GM23338 (cell line): ENCODE data around the gene ZDHHC11B. TPM values are rescaled to one million over a fixed set of nuclear protein-coding genes. Genes with fewer than 3 reads are reported as not detected.

Source experiments
- ATAC-seq: fragments of 200-7000 bp; cut with Tn5 transposase; 3 replicates; pipeline ENCODE4 v1.9.1; 2020
- DNase-seq: peaks from one replicate; pipeline ENCODE4 v3.0.0-alpha.2; 2015; ENCODE audit warnings: low spot score
- H2AFZ ChIP-seq: fragments of 200-600 bp; sonication (generic); 2 replicates; pipeline ENCODE4 v1.8.0; 2016; ENCODE audit warnings: antibody characterized with exemption, mild to moderate bottlenecking, moderate library complexity
- H3F3A ChIP-seq: fragments of 200-600 bp; sonication (generic); replicated peaks from 2 replicates; pipeline ENCODE4 v1.8.0; 2017; ENCODE audit warnings: antibody characterized with exemption, mixed run types, low read depth
- H3K27ac ChIP-seq: fragments of 200-600 bp; sonication (generic); 2 replicates; pipeline ENCODE4 v1.6.1; 2016; ENCODE audit warnings: low read depth
- H3K27me3 ChIP-seq: fragments of 200-600 bp; sonication (generic); 2 replicates; pipeline ENCODE4 v1.8.0; 2016; ENCODE audit warnings: mild to moderate bottlenecking, mixed run types, moderate library complexity; ENCODE audit not compliant: insufficient read depth
- H3K36me3 ChIP-seq: fragments of 200-600 bp; sonication (generic); 2 replicates; pipeline ENCODE4 v1.8.0; 2016; ENCODE audit warnings: mild to moderate bottlenecking; ENCODE audit not compliant: insufficient read depth
- H3K4me1 ChIP-seq: fragments of 200-600 bp; sonication (generic); 2 replicates; pipeline ENCODE4 v1.8.0; 2016; ENCODE audit warnings: mild to moderate bottlenecking, moderate library complexity; ENCODE audit not compliant: insufficient read depth
- H3K4me2 ChIP-seq: fragments of 200-600 bp; sonication (generic); 2 replicates; pipeline ENCODE4 v1.7.1; 2017; ENCODE audit warnings: mixed run types
- H3K4me3 ChIP-seq: fragments of 200-600 bp; sonication (generic); 2 replicates; pipeline ENCODE4 v1.6.1; 2016; ENCODE audit warnings: mixed run types
- H3K79me2 ChIP-seq: fragments of 200-600 bp; sonication (generic); replicated peaks from 2 replicates; pipeline ENCODE4 v1.8.0; 2017; ENCODE audit warnings: mild to moderate bottlenecking; ENCODE audit not compliant: insufficient read depth
- H3K9me2 ChIP-seq: fragments of 200-600 bp; sonication (generic); 2 replicates; pipeline ENCODE4 v1.8.0; 2017; ENCODE audit not compliant: insufficient read depth
- H4K20me1 ChIP-seq: fragments of 200-600 bp; sonication (generic); replicated peaks from 2 replicates; pipeline ENCODE4 v1.8.0; 2017; ENCODE audit warnings: mild to moderate bottlenecking; ENCODE audit not compliant: insufficient read depth
- H3K27ac Mint-ChIP-seq: 2 replicates; pipeline ENCODE4 v1.8.0; 2020; ENCODE audit warnings: inconsistent platforms, mild to moderate bottlenecking, moderate library complexity, mixed read lengths
- H3K27me3 Mint-ChIP-seq: 3 replicates; pipeline ENCODE4 v1.8.0; 2022; ENCODE audit warnings: low read depth, mild to moderate bottlenecking, moderate library complexity, mixed read lengths, inconsistent platforms; ENCODE audit not compliant: insufficient read depth, poor library complexity
- H3K36me3 Mint-ChIP-seq: 3 replicates; pipeline ENCODE4 v1.8.0; 2021; ENCODE audit warnings: low read depth, mild to moderate bottlenecking, inconsistent platforms, moderate library complexity, mixed read lengths
- H3K4me1 Mint-ChIP-seq: 3 replicates; pipeline ENCODE4 v1.8.0; 2020; ENCODE audit warnings: mild to moderate bottlenecking, inconsistent platforms, mixed read lengths
- H3K4me3 Mint-ChIP-seq: 3 replicates; pipeline ENCODE4 v1.8.0; 2021; ENCODE audit warnings: moderate library complexity, mild to moderate bottlenecking, inconsistent platforms, mixed read lengths
- H3K9me3 Mint-ChIP-seq: 3 replicates; pipeline ENCODE4 v1.8.0; 2020; ENCODE audit warnings: moderate library complexity, mild to moderate bottlenecking, inconsistent platforms, mixed read lengths
- CREB1 ChIP-seq: fragments of 250-450 bp; sonication (Bioruptor Pico); IDR thresholded peaks from 2 replicates; pipeline ENCODE4 v1.5.0; 2020; ENCODE audit warnings: low read depth, mild to moderate bottlenecking, moderate library complexity
- EZH2 ChIP-seq: fragments of 200-600 bp; sonication (generic); IDR thresholded peaks from one replicate; pipeline ENCODE4 v1.8.0; 2017; ENCODE audit warnings: antibody characterized with exemption, mild to moderate bottlenecking, low read depth; ENCODE audit not compliant: unreplicated experiment
- EZH2phosphoT487 ChIP-seq: fragments of 200-600 bp; sonication (generic); IDR thresholded peaks from one replicate; pipeline ENCODE4 v1.8.1; 2018; ENCODE audit warnings: antibody characterized with exemption; ENCODE audit not compliant: unreplicated experiment
- JUNB ChIP-seq: IDR thresholded peaks from one replicate; pipeline ENCODE4 v1.6.1; 2016; ENCODE audit warnings: antibody characterized with exemption; ENCODE audit not compliant: unreplicated experiment
- NANOG ChIP-seq: IDR thresholded peaks from 2 replicates; pipeline ENCODE4 v1.6.1; 2016; ENCODE audit warnings: antibody characterized with exemption, borderline replicate concordance
- POLR2AphosphoS5 ChIP-seq: IDR thresholded peaks from 2 replicates; pipeline ENCODE4 v1.6.1; 2016; ENCODE audit warnings: antibody characterized with exemption, low read depth
- STAT1 ChIP-seq: IDR thresholded peaks from one replicate; pipeline ENCODE4 v1.6.1; 2016; ENCODE audit warnings: antibody characterized with exemption; ENCODE audit not compliant: unreplicated experiment
- ZNF114 ChIP-seq: fragments of 250-450 bp; sonication (Bioruptor Pico); IDR thresholded peaks from 2 replicates; pipeline ENCODE4 v1.5.0; 2020; ENCODE audit warnings: mild to moderate bottlenecking, moderate library complexity
- polyA plus RNA-seq: library from polyadenylated mRNA; unstranded; fragments of >200 nt; fragmentation: Nextera tagmentation; extraction: Ambion mirVana; gene quantifications from 2 replicates; pipeline ENCODE4 v1.2.1, GENCODE V29; 2016
- total RNA-seq: library from RNA; depleted of rRNA; stranded (reverse); fragments of >200 nt; shearing (Covaris generic); gene quantifications from 2 replicates; pipeline ENCODE4 v1.2.3, GENCODE V29; 2014
- TF ChIP-seq, protein P1 (sequence below), 2 experiments: fragments of 200-600 bp in 1 of 2; sonication (generic) in 1 of 2; conservative IDR thresholded peaks; 2 replicates each; pipeline versions ENCODE4 v1.5.1 to v1.6.1; 2016 to 2017; ENCODE audit warnings: antibody characterized with exemption in 2 of 2, low read depth in 2 of 2, mild to moderate bottlenecking in 2 of 2, moderate library complexity in 1 of 2
- TF ChIP-seq, protein P2 (sequence below): fragments of 250-450 bp; sonication (Bioruptor Pico); IDR thresholded peaks from 2 replicates; pipeline ENCODE4 v1.5.0; 2020; ENCODE audit warnings: mild to moderate bottlenecking, moderate library complexity
- TF ChIP-seq, protein P3 (sequence below): IDR thresholded peaks from one replicate; pipeline ENCODE4 v1.6.1; 2018; ENCODE audit warnings: antibody characterized with exemption; ENCODE audit not compliant: unreplicated experiment
- TF ChIP-seq, protein P4 (sequence below): IDR thresholded peaks from 2 replicates; pipeline ENCODE4 v1.6.1; 2016; ENCODE audit warnings: antibody characterized with exemption

ZDHHC11B gene
- total and polyA plus RNA-seq, 2 experiments from 2014 or later, result 0.89 to 1.2 TPM

- Histone ChIP-seq H3K27me3 (0 out of 2 replicates have a peak, but pooled peaks cover 4% of the 10 kb centered on the region), H3K27ac (no peak overlapping the region), H3K36me3 (no peaks in the 10 kb centered on the region), H4K20me1 (no peaks in the 10 kb centered on the region), H3K4me3 (no peak overlapping the region), H3K9me2 (no peaks in the 10 kb centered on the region), H3K4me2 (no peak overlapping the region), H3K4me1 (no peaks in the 10 kb centered on the region), H3F3A (no peaks in the 10 kb centered on the region), H3K79me2 (no peaks in the 10 kb centered on the region), H2AFZ (no peak overlapping the region)
- TF ChIP-seq EZH2 (no peak), ZNF114 (CRISPR knock-in tag) (no peak), NANOG (no peak), JUNB (no peak), EZH2phosphoT487 (no peak), STAT1 (no peak), CREB1 (CRISPR knock-in tag) (no peak), POLR2AphosphoS5 (no peak)
- TF ChIP-seq, protein P1, sequence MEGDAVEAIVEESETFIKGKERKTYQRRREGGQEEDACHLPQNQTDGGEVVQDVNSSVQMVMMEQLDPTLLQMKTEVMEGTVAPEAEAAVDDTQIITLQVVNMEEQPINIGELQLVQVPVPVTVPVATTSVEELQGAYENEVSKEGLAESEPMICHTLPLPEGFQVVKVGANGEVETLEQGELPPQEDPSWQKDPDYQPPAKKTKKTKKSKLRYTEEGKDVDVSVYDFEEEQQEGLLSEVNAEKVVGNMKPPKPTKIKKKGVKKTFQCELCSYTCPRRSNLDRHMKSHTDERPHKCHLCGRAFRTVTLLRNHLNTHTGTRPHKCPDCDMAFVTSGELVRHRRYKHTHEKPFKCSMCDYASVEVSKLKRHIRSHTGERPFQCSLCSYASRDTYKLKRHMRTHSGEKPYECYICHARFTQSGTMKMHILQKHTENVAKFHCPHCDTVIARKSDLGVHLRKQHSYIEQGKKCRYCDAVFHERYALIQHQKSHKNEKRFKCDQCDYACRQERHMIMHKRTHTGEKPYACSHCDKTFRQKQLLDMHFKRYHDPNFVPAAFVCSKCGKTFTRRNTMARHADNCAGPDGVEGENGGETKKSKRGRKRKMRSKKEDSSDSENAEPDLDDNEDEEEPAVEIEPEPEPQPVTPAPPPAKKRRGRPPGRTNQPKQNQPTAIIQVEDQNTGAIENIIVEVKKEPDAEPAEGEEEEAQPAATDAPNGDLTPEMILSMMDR (conservative IDR thresholded peaks at IDR 0.05; ENCODE audit: low read depth in 2 of 2), result no peak
- TF ChIP-seq, protein P2, sequence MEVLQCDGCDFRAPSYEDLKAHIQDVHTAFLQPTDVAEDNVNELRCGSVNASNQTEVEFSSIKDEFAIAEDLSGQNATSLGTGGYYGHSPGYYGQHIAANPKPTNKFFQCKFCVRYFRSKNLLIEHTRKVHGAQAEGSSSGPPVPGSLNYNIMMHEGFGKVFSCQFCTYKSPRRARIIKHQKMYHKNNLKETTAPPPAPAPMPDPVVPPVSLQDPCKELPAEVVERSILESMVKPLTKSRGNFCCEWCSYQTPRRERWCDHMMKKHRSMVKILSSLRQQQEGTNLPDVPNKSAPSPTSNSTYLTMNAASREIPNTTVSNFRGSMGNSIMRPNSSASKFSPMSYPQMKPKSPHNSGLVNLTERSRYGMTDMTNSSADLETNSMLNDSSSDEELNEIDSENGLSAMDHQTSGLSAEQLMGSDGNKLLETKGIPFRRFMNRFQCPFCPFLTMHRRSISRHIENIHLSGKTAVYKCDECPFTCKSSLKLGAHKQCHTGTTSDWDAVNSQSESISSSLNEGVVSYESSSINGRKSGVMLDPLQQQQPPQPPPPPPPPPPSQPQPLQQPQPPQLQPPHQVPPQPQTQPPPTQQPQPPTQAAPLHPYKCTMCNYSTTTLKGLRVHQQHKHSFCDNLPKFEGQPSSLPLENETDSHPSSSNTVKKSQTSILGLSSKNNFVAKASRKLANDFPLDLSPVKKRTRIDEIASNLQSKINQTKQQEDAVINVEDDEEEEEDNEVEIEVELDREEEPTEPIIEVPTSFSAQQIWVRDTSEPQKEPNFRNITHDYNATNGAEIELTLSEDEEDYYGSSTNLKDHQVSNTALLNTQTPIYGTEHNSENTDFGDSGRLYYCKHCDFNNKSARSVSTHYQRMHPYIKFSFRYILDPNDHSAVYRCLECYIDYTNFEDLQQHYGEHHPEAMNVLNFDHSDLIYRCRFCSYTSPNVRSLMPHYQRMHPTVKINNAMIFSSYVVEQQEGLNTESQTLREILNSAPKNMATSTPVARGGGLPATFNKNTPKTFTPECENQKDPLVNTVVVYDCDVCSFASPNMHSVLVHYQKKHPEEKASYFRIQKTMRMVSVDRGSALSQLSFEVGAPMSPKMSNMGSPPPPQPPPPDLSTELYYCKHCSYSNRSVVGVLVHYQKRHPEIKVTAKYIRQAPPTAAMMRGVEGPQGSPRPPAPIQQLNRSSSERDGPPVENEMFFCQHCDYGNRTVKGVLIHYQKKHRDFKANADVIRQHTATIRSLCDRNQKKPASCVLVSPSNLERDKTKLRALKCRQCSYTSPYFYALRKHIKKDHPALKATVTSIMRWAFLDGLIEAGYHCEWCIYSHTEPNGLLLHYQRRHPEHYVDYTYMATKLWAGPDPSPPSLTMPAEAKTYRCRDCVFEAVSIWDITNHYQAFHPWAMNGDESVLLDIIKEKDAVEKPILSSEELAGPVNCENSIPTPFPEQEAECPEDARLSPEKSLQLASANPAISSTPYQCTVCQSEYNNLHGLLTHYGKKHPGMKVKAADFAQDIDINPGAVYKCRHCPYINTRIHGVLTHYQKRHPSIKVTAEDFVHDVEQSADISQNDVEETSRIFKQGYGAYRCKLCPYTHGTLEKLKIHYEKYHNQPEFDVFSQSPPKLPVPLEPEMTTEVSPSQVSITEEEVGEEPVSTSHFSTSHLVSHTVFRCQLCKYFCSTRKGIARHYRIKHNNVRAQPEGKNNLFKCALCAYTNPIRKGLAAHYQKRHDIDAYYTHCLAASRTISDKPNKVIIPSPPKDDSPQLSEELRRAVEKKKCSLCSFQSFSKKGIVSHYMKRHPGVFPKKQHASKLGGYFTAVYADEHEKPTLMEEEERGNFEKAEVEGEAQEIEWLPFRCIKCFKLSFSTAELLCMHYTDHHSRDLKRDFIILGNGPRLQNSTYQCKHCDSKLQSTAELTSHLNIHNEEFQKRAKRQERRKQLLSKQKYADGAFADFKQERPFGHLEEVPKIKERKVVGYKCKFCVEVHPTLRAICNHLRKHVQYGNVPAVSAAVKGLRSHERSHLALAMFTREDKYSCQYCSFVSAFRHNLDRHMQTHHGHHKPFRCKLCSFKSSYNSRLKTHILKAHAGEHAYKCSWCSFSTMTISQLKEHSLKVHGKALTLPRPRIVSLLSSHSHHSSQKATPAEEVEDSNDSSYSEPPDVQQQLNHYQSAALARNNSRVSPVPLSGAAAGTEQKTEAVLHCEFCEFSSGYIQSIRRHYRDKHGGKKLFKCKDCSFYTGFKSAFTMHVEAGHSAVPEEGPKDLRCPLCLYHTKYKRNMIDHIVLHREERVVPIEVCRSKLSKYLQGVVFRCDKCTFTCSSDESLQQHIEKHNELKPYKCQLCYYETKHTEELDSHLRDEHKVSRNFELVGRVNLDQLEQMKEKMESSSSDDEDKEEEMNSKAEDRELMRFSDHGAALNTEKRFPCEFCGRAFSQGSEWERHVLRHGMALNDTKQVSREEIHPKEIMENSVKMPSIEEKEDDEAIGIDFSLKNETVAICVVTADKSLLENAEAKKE, result no peak
- TF ChIP-seq, protein P3, sequence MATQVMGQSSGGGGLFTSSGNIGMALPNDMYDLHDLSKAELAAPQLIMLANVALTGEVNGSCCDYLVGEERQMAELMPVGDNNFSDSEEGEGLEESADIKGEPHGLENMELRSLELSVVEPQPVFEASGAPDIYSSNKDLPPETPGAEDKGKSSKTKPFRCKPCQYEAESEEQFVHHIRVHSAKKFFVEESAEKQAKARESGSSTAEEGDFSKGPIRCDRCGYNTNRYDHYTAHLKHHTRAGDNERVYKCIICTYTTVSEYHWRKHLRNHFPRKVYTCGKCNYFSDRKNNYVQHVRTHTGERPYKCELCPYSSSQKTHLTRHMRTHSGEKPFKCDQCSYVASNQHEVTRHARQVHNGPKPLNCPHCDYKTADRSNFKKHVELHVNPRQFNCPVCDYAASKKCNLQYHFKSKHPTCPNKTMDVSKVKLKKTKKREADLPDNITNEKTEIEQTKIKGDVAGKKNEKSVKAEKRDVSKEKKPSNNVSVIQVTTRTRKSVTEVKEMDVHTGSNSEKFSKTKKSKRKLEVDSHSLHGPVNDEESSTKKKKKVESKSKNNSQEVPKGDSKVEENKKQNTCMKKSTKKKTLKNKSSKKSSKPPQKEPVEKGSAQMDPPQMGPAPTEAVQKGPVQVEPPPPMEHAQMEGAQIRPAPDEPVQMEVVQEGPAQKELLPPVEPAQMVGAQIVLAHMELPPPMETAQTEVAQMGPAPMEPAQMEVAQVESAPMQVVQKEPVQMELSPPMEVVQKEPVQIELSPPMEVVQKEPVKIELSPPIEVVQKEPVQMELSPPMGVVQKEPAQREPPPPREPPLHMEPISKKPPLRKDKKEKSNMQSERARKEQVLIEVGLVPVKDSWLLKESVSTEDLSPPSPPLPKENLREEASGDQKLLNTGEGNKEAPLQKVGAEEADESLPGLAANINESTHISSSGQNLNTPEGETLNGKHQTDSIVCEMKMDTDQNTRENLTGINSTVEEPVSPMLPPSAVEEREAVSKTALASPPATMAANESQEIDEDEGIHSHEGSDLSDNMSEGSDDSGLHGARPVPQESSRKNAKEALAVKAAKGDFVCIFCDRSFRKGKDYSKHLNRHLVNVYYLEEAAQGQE, result no peak
- TF ChIP-seq, protein P4, sequence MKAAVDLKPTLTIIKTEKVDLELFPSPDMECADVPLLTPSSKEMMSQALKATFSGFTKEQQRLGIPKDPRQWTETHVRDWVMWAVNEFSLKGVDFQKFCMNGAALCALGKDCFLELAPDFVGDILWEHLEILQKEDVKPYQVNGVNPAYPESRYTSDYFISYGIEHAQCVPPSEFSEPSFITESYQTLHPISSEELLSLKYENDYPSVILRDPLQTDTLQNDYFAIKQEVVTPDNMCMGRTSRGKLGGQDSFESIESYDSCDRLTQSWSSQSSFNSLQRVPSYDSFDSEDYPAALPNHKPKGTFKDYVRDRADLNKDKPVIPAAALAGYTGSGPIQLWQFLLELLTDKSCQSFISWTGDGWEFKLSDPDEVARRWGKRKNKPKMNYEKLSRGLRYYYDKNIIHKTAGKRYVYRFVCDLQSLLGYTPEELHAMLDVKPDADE, result no peak
- DNase-seq, result no peak
- H3K36me3 Mint-ChIP-seq, result no peaks in the 10 kb centered on the region; the same call in 2 of the 3 replicates
- peaks cover 21% of the 10 kb centered on the region for H3K27me3 Mint-ChIP-seq
- peaks cover 6% of the 10 kb centered on the region for H3K4me1 Mint-ChIP-seq
- no peak overlapping the region for H3K27ac Mint-ChIP-seq
- ATAC-seq, result no peak
- H3K4me3 Mint-ChIP-seq, result no peak overlapping the region
- peaks cover 2% of the 10 kb centered on the region; the same call in 1 of the 3 replicates for H3K9me3 Mint-ChIP-seq
Measured at GRCh38 chr5:676699-677076, 107.8 kb downstream of the ZDHHC11B start.
